Pulmonary artery endothelial cell (primary cell): ENCODE data around the gene STXBP5. TPM values are rescaled to one million over a fixed set of nuclear protein-coding genes. Genes with fewer than 3 reads are reported as not detected.
"Not testable (repeated sequence)": the region's sequence is repeated elsewhere in the genome, so short reads cannot be mapped to it uniquely, and the experiment has no call there.

Experiments
- DNase-seq: peaks from one replicate; pipeline ENCODE4 v3.0.0-alpha.2; 2011; ENCODE audit warnings: low read depth, low spot score
- total RNA-seq: library from RNA; depleted of rRNA; stranded (reverse); fragments of >200 nt; gene quantifications from 2 replicates; pipeline ENCODE4 v1.2.3, GENCODE V29; 2014

The STXBP5 gene
- total RNA-seq, 1 donor from 2014 or later = 19.1 TPM

GRCh38 chr6:147372806-147373205, 168.6 kb downstream of the STXBP5 start:
- no peak for DNase-seq

GRCh38 chr6:147378819-147379218, 174.6 kb downstream of the STXBP5 start:
- DNase-seq = no peak

- not testable (repeated sequence) for DNase-seq
These were observed 176.6 kb downstream of the STXBP5 start for GRCh38 chr6:147380841-147381240.

- DNase-seq = no peak
These were observed 177.5 kb downstream of the STXBP5 start for GRCh38 chr6:147381712-147382111.

- DNase-seq = no peak
These were observed 178.8 kb downstream of the STXBP5 start for GRCh38 chr6:147382945-147383554.

GRCh38 chr6:147384029-147384428, 179.8 kb downstream of the STXBP5 start:
- DNase-seq = no peak

- no peak for DNase-seq
These were observed 180.8 kb downstream of the STXBP5 start for GRCh38 chr6:147384737-147385710.

GRCh38 chr6:147389463-147389862, 185.2 kb downstream of the STXBP5 start:
- no peak for DNase-seq

- DNase-seq = no peak
These were observed 186.8 kb downstream of the STXBP5 start for GRCh38 chr6:147390909-147391536.

GRCh38 chr6:147392917-147393625, 188.9 kb downstream of the STXBP5 start:
- DNase-seq = no peak

GRCh38 chr6:147395158-147395557, 190.9 kb downstream of the STXBP5 start:
- DNase-seq = no peak

- DNase-seq = no peak
These were observed 193.1 kb downstream of the STXBP5 start for GRCh38 chr6:147397306-147397705.

GRCh38 chr6:147400968-147401367, 196.8 kb downstream of the STXBP5 start:
- DNase-seq = no peak

- no peak for DNase-seq
These were observed 197.6 kb downstream of the STXBP5 start for GRCh38 chr6:147401779-147402178.

GRCh38 chr6:147406783-147407182, 202.6 kb downstream of the STXBP5 start:
- no peak for DNase-seq

- DNase-seq = no peak
These were observed 203.4 kb downstream of the STXBP5 start for GRCh38 chr6:147407571-147407970.

- DNase-seq = no peak
These were observed 212.4 kb downstream of the STXBP5 start for GRCh38 chr6:147416622-147417021.

- DNase-seq = no peak
These were observed 213.7 kb downstream of the STXBP5 start for GRCh38 chr6:147417954-147418353.

GRCh38 chr6:147418523-147418922, 214.3 kb downstream of the STXBP5 start:
- no peak for DNase-seq

GRCh38 chr6:147421903-147422302, 217.7 kb downstream of the STXBP5 start:
- DNase-seq = no peak

GRCh38 chr6:147423111-147423510, 218.9 kb downstream of the STXBP5 start:
- DNase-seq = no peak

- no peak for DNase-seq
These were observed 225.6 kb downstream of the STXBP5 start for GRCh38 chr6:147429794-147430193.
